ENCODE data around the gene DHX8. TPM values are rescaled to one million over a fixed set of nuclear protein-coding genes. Genes with fewer than 3 reads are reported as not detected.

The DHX8 gene
- total and polyA plus RNA-seq, 10 of the 15 experiments (the other 5 are each of a cell fraction or from before 2014, with no cell fraction given), result 27.6 to 50.4 (median 35.7) TPM

DNA sequence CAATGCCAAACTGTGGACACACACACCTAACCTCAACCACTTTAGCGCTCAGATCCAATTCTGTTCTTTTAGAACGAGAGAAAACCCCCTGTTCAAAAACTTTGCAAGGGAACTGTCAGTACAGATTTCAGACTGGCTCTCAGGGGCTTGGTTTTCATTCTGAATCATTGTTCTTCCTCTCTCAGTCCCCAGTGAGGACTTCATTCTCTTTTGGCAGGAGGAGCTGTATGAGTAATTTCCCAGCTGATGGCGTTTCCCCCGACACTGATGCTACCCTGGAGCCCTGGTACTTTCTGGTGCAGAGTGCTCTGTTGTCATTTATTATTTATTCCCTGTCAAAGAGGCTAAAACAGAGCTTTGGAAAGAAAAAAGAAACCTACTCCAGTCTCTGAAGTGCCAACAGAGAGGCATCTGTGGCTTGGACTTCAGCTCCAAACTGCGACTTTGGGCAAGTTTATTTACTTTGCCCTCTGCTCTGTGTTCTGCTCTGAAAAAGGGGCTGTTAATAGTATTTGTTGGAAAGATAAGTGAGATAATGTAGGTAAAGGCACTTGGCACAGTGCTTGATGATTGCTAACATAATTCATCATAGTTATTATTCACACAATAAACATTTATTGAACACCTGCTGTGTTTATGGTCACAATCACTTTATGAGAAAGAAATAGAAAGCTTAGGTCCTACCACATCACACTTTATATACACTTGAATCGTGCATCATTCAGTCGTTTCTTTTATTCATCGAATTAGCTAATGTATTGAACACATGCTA lies 34.0 kb downstream of the DHX8 start:
- no peak overlapping the region; the same call in 1 of the 2 replicates for H2AFZ ChIP-seq (ENCODE audit: control insufficient read depth, low read depth, low read length)
- SMC1A ChIA-PET (ENCODE audit: uncharacterized antibody, unreplicated experiment), result interaction anchor here (0.9 to 8.1 kb wide), 13 partner anchors 23 to 162 kb away, joined by 3 to 118 read pairs (median 4); partner anchors contain the start of genes DHX8 and MEOX1
- no peaks in the 10 kb centered on the region for H3K79me2 ChIP-seq (ENCODE audit: control insufficient read depth, insufficient read depth, low read length)
- in situ Hi-C loops (cut with MboI) (no loop called here), intact Hi-C loops (cut with micrococcal nuclease; ENCODE audit: unreplicated experiment) (loop anchor here (2.0 to 5.0 kb wide), 2 partner anchors 155 to 260 kb away; partner anchors contain the start of gene DUSP3)
- H3K27ac ChIP-seq (ENCODE audit: control insufficient read depth, insufficient read depth), result peak overlapping the region; percentile 91
- FAIRE-seq (peak; percentile 69), ATAC-seq (peak; percentile 93), DNase-seq (ENCODE audit: low read depth, low spot score) (peak; percentile 82)
- RAD21 ChIA-PET (ENCODE audit: unreplicated experiment), result interaction anchor here (0.9 to 2.9 kb wide), 11 partner anchors 23 to 156 kb away, joined by 3 to 47 read pairs (median 4); partner anchors contain the start of gene DHX8
- peaks cover 14 to 31% of the 10 kb centered on the region in 2 experiments for H3K36me3 ChIP-seq (ENCODE audit: control insufficient read depth in 2 of 2, insufficient read depth in 2 of 2, low read length in 1 of 2)
- POLR2A ChIA-PET, result interaction anchor here (0.9 to 1.4 kb wide), 6 partner anchors 9 to 152 kb away, joined by 3 to 5 read pairs (median 4); partner anchors contain the start of gene ETV4
- no peaks in the 10 kb centered on the region for H3K27me3 ChIP-seq (replicated peaks in 1 of 2; ENCODE audit: control insufficient read depth in 2 of 2, insufficient read depth in 2 of 2, low read length in 1 of 2)
- CTCF ChIA-PET, result interaction anchor here (0.5 to 5.5 kb wide), 9 partner anchors 25 to 243 kb away, joined by 3 to 108 read pairs (median 4); partner anchors contain the start of gene DHX8
- no peaks in the 10 kb centered on the region for H4K20me1 ChIP-seq (ENCODE audit: control insufficient read depth, insufficient read depth)
- no peaks in the 10 kb centered on the region for H3K9me3 ChIP-seq (replicated peaks; ENCODE audit: control insufficient read depth, insufficient read depth, low read length)
- no peak overlapping the region; the same call in 1 of the 2 replicates for H3K9ac ChIP-seq (ENCODE audit: control insufficient read depth, insufficient read depth, low read length)
- H3K4me3 ChIP-seq, result no peak overlapping the region
- no peak overlapping the region for H3K4me2 ChIP-seq (ENCODE audit: control insufficient read depth, insufficient read depth)
- no TSS peak for BruUV-seq (replicated peaks)
- H3K4me1 ChIP-seq (ENCODE audit: control insufficient read depth, insufficient read depth, low read length), result peaks cover 20% of the 10 kb centered on the region
- 18% methylated on average over 8 of the region's 8 CpGs for WGBS (ENCODE audit: insufficient coverage, insufficient replicate concordance, low lambda C conversion rate, missing lambda C conversion rate)
- no peak for TF ChIP-seq POLR2A (IDR thresholded peaks at IDR 0.05; ENCODE audit: low read depth, low read length)
- TF ChIP-seq PKNOX1 (IDR thresholded peaks at IDR 0.05), result no peak
- TF ChIP-seq POLR2AphosphoS2 (IDR thresholded peaks at IDR 0.05; ENCODE audit: low read depth, low read length), result no peak
- TF ChIP-seq IKZF1 (conservative IDR thresholded peaks at IDR 0.05), result no peak
- peak; percentile 60; the same call in 1 of the 2 replicates for TF ChIP-seq NFIC (IDR thresholded peaks at IDR 0.05; ENCODE audit: low read depth, low read length)
- 0 out of 2 replicates have a peak, but pooled peaks have one; percentile 46 for TF ChIP-seq TCF12 (IDR thresholded peaks at IDR 0.05; ENCODE audit: low read depth, low read length)
- no peak for TF ChIP-seq CBFB (IDR thresholded peaks at IDR 0.05; ENCODE audit: low read depth)
- TF ChIP-seq IRF4 (IDR thresholded peaks at IDR 0.05; ENCODE audit: low read depth, low read length), result peak; percentile 84
- TF ChIP-seq BRCA1 (IDR thresholded peaks at IDR 0.05; ENCODE audit: low read depth, low read length), result no peak
- TF ChIP-seq, protein P1, sequence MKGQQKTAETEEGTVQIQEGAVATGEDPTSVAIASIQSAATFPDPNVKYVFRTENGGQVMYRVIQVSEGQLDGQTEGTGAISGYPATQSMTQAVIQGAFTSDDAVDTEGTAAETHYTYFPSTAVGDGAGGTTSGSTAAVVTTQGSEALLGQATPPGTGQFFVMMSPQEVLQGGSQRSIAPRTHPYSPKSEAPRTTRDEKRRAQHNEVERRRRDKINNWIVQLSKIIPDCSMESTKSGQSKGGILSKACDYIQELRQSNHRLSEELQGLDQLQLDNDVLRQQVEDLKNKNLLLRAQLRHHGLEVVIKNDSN (IDR thresholded peaks at IDR 0.05; ENCODE audit: borderline replicate concordance, extremely low read length, insufficient read depth, low read depth, low read length), result no peak
- TF ChIP-seq REST (IDR thresholded peaks at IDR 0.05; ENCODE audit: low read depth, low read length), result no peak
- no peak for TF ChIP-seq HCFC1 (IDR thresholded peaks at IDR 0.05; ENCODE audit: low read length)
- no peak for TF ChIP-seq KLF5 (IDR thresholded peaks at IDR 0.05; ENCODE audit: partially characterized antibody)
- peak; percentile 35 for TF ChIP-seq MTA2 (IDR thresholded peaks at IDR 0.05; ENCODE audit: low read depth)
- no peak for TF ChIP-seq IRF3 (IDR thresholded peaks at IDR 0.05)
- no peak for TF ChIP-seq RAD21 (IDR thresholded peaks at IDR 0.05; ENCODE audit: insufficient read depth, low read depth, low read length)
- TF ChIP-seq EZH2 (IDR thresholded peaks at IDR 0.05; ENCODE audit: borderline replicate concordance, control insufficient read depth, low read depth, low read length), result no peak
